ENCODE results near the gene ERP44.

DNA sequence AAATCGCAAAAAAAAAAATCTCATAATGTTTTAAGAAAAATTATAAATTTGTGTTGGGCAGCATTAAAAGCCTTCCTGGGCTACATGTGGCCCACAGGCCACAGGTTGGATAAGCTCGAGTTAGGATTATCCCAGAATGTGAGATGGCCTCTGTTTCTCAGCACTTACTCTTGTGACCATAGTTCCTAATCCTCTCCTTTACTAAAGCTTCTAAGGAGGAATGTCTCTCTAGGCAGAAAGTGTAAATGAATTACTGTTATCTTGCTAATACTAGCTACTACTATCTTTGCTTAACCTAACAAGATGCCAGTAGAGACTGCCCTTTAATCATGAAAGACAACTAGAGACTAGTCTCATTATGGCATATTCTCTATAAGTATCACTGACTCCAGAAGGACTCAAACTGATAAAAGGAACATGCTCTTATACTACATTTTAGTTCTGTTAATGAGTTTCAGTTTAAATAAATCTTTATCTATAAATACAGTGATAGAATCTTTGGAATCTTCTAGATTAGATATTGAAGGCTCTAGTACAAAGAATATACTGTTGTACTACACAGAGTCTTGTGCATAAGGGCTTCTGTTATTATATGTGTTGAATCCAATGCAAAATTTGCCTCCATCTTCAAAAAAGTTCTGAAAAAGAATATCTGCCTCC, 14.0 kb upstream of the ERP44 start:
- TF ChIP-seq EZH2 (IDR thresholded peaks at IDR 0.05; ENCODE audit: insufficient read depth, poor library complexity, severe bottlenecking), result no peak
- TF ChIP-seq EZH2phosphoT487 (IDR thresholded peaks at IDR 0.05; ENCODE audit: insufficient read depth, low read depth), result no peak

Data from GM23248 (cell line).